ENCODE results near the gene POLH. TPM values are rescaled to one million over a fixed set of nuclear protein-coding genes. Genes with fewer than 3 reads are reported as not detected.

Gene POLH
- total and polyA plus RNA-seq, 2 experiments from 2014 or later: 5.6 to 10.3 TPM

GRCh38 chr6:43623880-43624785 is 48.1 kb downstream of the POLH start:
- TF ChIP-seq, protein P1, sequence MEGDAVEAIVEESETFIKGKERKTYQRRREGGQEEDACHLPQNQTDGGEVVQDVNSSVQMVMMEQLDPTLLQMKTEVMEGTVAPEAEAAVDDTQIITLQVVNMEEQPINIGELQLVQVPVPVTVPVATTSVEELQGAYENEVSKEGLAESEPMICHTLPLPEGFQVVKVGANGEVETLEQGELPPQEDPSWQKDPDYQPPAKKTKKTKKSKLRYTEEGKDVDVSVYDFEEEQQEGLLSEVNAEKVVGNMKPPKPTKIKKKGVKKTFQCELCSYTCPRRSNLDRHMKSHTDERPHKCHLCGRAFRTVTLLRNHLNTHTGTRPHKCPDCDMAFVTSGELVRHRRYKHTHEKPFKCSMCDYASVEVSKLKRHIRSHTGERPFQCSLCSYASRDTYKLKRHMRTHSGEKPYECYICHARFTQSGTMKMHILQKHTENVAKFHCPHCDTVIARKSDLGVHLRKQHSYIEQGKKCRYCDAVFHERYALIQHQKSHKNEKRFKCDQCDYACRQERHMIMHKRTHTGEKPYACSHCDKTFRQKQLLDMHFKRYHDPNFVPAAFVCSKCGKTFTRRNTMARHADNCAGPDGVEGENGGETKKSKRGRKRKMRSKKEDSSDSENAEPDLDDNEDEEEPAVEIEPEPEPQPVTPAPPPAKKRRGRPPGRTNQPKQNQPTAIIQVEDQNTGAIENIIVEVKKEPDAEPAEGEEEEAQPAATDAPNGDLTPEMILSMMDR (IDR thresholded peaks at IDR 0.05; ENCODE audit: low read depth, low read length): no peak
- Histone ChIP-seq H3K36me3 (peaks cover 44% of the 10 kb centered on the region), H3K27me3 (no peaks in the 10 kb centered on the region), H3K27ac (no peak overlapping the region), H3K9me3 (ENCODE audit: low read depth) (no peaks in the 10 kb centered on the region), H3K4me1 (ENCODE audit: low read depth) (no peaks in the 10 kb centered on the region), H3K4me3 (no peak overlapping the region)
- DNase-seq (ENCODE audit: low read depth in 1 of 2, low spot score in 1 of 2): no peak

- H3K4me1 ChIP-seq (ENCODE audit: low read depth): no peaks in the 10 kb centered on the region
- no peak overlapping the region for H3K27ac ChIP-seq
- H3K36me3 ChIP-seq: peaks cover 44% of the 10 kb centered on the region
- no peak overlapping the region for H3K4me3 ChIP-seq
- no peaks in the 10 kb centered on the region for H3K9me3 ChIP-seq (ENCODE audit: low read depth)
- H3K27me3 ChIP-seq: no peaks in the 10 kb centered on the region
- no peak for DNase-seq (ENCODE audit: low read depth in 1 of 2, low spot score in 1 of 2)
- TF ChIP-seq, protein P1 (IDR thresholded peaks at IDR 0.05; ENCODE audit: low read depth, low read length): no peak
Measured at GRCh38 chr6:43624786-43625288, 48.9 kb downstream of the POLH start.

DNA sequence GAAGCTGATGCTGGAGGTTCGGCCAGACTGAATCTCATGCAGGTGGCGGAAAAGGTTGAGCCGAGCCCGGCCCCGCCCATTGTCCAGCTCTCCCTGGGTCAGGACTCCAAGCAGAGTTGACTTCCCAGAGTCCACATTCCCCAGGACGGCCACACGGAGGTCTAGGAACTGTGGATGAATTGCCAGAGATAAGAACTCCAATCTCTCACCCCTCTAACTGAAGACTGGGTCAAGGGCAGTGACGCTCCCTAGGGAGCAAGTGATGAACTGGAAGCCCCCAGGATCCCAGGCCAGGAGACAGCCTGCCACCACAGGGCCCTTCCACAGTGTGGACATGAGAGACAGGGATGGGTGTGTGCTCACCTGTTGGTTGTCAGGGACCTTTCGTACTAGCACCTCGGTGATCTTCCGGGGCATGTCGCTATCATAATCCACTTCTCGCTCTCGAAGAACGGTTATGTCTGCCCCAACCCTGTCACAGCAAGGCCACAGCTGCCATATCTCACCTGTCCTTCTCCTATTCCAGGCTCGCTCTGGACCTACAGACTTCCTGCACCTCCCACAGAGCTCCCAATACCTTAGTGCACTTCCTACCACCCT is 49.5 kb downstream of the POLH start:
- DNase-seq (ENCODE audit: low read depth in 1 of 2, low spot score in 1 of 2): no peak
- TF ChIP-seq, protein P1 (IDR thresholded peaks at IDR 0.05; ENCODE audit: low read depth, low read length): no peak
- peaks cover 44% of the 10 kb centered on the region for H3K36me3 ChIP-seq
- no peak overlapping the region for H3K27ac ChIP-seq
- no peak overlapping the region for H3K4me3 ChIP-seq
- no peaks in the 10 kb centered on the region for H3K9me3 ChIP-seq (ENCODE audit: low read depth)
- no peaks in the 10 kb centered on the region for H3K27me3 ChIP-seq
- H3K4me1 ChIP-seq (ENCODE audit: low read depth): peaks cover 4% of the 10 kb centered on the region

- Histone ChIP-seq H3K27ac (peak overlapping the region; percentile 64), H3K4me3 (no peak overlapping the region), H3K9me3 (ENCODE audit: low read depth) (no peaks in the 10 kb centered on the region), H3K4me1 (ENCODE audit: low read depth) (peaks cover 14% of the 10 kb centered on the region), H3K27me3 (no peaks in the 10 kb centered on the region), H3K36me3 (peaks cover 29% of the 10 kb centered on the region)
- peak; percentile 89 to 96 for DNase-seq (ENCODE audit: low read depth in 1 of 2, low spot score in 1 of 2)
- TF ChIP-seq, protein P1 (IDR thresholded peaks at IDR 0.05; ENCODE audit: low read depth, low read length): no peak
Measured at GRCh38 chr6:43627008-43627825, 51.2 kb downstream of the POLH start.

DNA sequence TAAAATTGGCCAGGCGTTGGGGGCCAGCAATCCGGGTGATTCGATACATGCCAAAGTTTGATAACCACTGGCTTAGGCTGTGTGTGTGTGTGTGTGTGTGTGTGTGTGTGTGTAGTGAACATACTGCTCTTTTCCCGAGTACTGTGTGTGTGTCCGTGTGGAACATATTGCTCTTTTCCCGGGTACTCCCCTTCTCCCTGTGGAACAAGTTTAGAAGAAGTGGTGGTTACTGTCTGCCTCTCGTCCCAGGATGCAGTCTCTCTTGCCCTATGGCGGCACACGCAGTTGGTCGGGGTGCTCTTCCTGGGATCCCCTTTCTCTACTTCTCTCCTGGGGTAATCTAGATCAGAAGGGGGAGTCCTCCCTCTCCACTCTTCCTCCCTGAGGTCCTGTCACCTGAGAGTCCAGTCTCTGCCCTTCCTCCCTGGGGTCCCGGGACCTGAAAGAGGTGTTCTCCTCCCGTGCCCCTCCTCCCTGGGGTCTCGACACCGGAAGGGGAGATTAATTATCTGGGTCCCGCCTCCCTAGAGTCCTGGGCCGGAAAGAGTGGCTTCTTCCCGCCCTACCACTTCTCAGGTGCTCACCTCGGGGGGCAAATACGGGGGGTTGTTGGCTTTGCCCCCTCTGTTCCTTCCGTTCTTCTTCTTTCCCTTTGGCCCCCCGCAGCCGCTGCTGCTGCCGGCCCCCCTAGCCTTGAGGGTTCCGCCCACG is 52.6 kb downstream of the POLH start:
- no peaks in the 10 kb centered on the region for H3K27me3 ChIP-seq
- H3K4me3 ChIP-seq: peak overlapping the region; percentile 84
- peaks cover 14% of the 10 kb centered on the region for H3K4me1 ChIP-seq (ENCODE audit: low read depth)
- TF ChIP-seq, protein P1 (IDR thresholded peaks at IDR 0.05; ENCODE audit: low read depth, low read length): no peak
- peaks cover 15% of the 10 kb centered on the region for H3K36me3 ChIP-seq
- no peaks in the 10 kb centered on the region for H3K9me3 ChIP-seq (ENCODE audit: low read depth)
- DNase-seq (ENCODE audit: low read depth in 1 of 2, low spot score in 1 of 2): peak; percentile 50 to 67
- peak overlapping the region; percentile 83 for H3K27ac ChIP-seq
